Endodermal cell (in vitro differentiated cells): ENCODE measurements around the gene ATP6V0E1. TPM values are rescaled to one million over a fixed set of nuclear protein-coding genes. Genes with fewer than 3 reads are reported as not detected.

Experiments used
- DNase-seq: peaks from one replicate; pipeline ENCODE4 v3.0.0-alpha.2; 2017
- H3K27ac ChIP-seq: 2 replicates; pipeline ENCODE4 v1.5.1; 2013; ENCODE audit warnings: mild to moderate bottlenecking, low read depth, low read length, moderate library complexity
- H3K27me3 ChIP-seq: 2 replicates; pipeline ENCODE4 v1.6.1; 2013; ENCODE audit warnings: mild to moderate bottlenecking, low read length, moderate library complexity; ENCODE audit not compliant: insufficient read depth, control insufficient read depth, poor library complexity, severe bottlenecking
- H3K36me3 ChIP-seq: 2 replicates; pipeline ENCODE4 v1.7.0; 2013; ENCODE audit warnings: mild to moderate bottlenecking, low read length, moderate library complexity; ENCODE audit not compliant: control insufficient read depth, insufficient read depth
- H3K4me1 ChIP-seq: one replicate; pipeline ENCODE4 v1.7.0; 2013; ENCODE audit warnings: low read length; ENCODE audit not compliant: control insufficient read depth, insufficient read depth
- H3K4me3 ChIP-seq: 2 replicates; pipeline ENCODE4 v1.5.1; 2013; ENCODE audit warnings: mild to moderate bottlenecking, low read length, moderate library complexity
- H3K9ac ChIP-seq: 2 replicates; pipeline ENCODE4 v1.6.1; 2013; ENCODE audit warnings: mild to moderate bottlenecking, low read length, moderate library complexity; ENCODE audit not compliant: poor library complexity, severe bottlenecking; ENCODE audit errors: extremely low read depth
- H3K9me3 ChIP-seq: 2 replicates; pipeline ENCODE4 v1.6.1; 2013; ENCODE audit warnings: mild to moderate bottlenecking, low read length, moderate library complexity; ENCODE audit not compliant: control insufficient read depth
- H3K27ac Mint-ChIP-seq: 2 replicates; pipeline ENCODE4 v1.8.0; 2020; ENCODE audit warnings: mixed read lengths
- H3K27me3 Mint-ChIP-seq: 2 replicates; pipeline ENCODE4 v1.8.0; 2021; ENCODE audit warnings: mild to moderate bottlenecking, mixed read lengths; ENCODE audit not compliant: insufficient read depth
- H3K36me3 Mint-ChIP-seq: 2 replicates; pipeline ENCODE4 v1.8.0; 2020; ENCODE audit warnings: low read depth, mixed read lengths
- H3K4me1 Mint-ChIP-seq: 2 replicates; pipeline ENCODE4 v1.8.0; 2020; ENCODE audit warnings: mixed read lengths
- H3K4me3 Mint-ChIP-seq: 2 replicates; pipeline ENCODE4 v1.8.0; 2020; ENCODE audit warnings: mild to moderate bottlenecking, moderate library complexity, mixed read lengths
- H3K9me3 Mint-ChIP-seq: 2 replicates; pipeline ENCODE4 v1.8.0; 2020; ENCODE audit warnings: mild to moderate bottlenecking, mixed read lengths
- WGBS, 2 experiments: methylation state at CpG; one replicate each; pipeline versions ENCODE4 v1.1.5 to v1.1.7; 2013; ENCODE audit warnings: missing lambda C conversion rate in 2 of 2, mixed read lengths in 1 of 2; ENCODE audit not compliant: insufficient coverage in 1 of 2, insufficient read length in 1 of 2; 5-methylcytosine and 5-hydroxymethylcytosine counted together
- total RNA-seq, 2 donors: library from RNA; stranded (reverse); fragmentation: NEBNext Ultra II Directional in 1 of 2; extraction: Animal tissue kit (Norgen Biotek cat#: 25700) in 1 of 2; gene quantifications; 2 replicates in 1 of 2; 3 replicates in 1 of 2; pipeline ENCODE4 v1.2.1, GENCODE V29; 2021
- TF ChIP-seq, protein P1 (sequence below): fragments of 200-600 bp; sonication (generic); conservative IDR thresholded peaks from 2 replicates; pipeline ENCODE4 v1.5.0; 2021; ENCODE audit warnings: antibody characterized with exemption, mild to moderate bottlenecking

The ATP6V0E1 gene
- total RNA-seq, 2 donors from 2014 or later: 119 to 128 TPM

DNA sequence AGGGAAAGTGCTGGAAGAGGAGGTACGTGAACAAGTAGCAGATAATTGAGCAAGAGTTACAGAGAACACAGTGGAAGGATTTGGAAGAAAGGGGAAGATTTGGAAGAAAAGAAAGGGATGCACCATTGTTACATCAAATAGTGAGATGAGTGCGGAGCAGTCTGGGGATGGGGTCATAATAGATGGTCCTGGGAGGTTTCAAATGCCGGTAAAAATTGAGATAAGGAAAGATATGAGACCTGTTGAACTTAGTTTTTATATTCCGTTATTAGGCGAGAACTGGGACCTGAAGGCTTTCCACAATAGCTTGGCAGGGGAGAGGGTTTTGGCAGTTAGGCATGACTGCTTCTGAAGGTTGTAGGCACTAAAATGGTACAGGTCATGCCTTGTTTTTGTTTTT, 20.9 kb downstream of the ATP6V0E1 start:
- no peak for DNase-seq
- H3K27ac Mint-ChIP-seq: no peak overlapping the region
- H3K36me3 Mint-ChIP-seq: peaks cover 17% of the 10 kb centered on the region
- H3K9me3 ChIP-seq: no peaks in the 10 kb centered on the region
- H3K36me3 ChIP-seq: peaks cover 7% of the 10 kb centered on the region
- no peak overlapping the region for H3K4me3 Mint-ChIP-seq
- no peaks in the 10 kb centered on the region for H3K27me3 Mint-ChIP-seq
- no peaks in the 10 kb centered on the region for H3K27me3 ChIP-seq
- H3K4me1 Mint-ChIP-seq: peaks cover 7% of the 10 kb centered on the region
- TF ChIP-seq, protein P1, sequence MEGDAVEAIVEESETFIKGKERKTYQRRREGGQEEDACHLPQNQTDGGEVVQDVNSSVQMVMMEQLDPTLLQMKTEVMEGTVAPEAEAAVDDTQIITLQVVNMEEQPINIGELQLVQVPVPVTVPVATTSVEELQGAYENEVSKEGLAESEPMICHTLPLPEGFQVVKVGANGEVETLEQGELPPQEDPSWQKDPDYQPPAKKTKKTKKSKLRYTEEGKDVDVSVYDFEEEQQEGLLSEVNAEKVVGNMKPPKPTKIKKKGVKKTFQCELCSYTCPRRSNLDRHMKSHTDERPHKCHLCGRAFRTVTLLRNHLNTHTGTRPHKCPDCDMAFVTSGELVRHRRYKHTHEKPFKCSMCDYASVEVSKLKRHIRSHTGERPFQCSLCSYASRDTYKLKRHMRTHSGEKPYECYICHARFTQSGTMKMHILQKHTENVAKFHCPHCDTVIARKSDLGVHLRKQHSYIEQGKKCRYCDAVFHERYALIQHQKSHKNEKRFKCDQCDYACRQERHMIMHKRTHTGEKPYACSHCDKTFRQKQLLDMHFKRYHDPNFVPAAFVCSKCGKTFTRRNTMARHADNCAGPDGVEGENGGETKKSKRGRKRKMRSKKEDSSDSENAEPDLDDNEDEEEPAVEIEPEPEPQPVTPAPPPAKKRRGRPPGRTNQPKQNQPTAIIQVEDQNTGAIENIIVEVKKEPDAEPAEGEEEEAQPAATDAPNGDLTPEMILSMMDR: no peak
- H3K9ac ChIP-seq: no peak overlapping the region
- no peaks in the 10 kb centered on the region for H3K4me1 ChIP-seq
- H3K27ac ChIP-seq: no peak overlapping the region
- H3K4me3 ChIP-seq: no peak overlapping the region
- WGBS, 2 experiments: 95 to 97% methylated on average over 5 of the region's 5 CpGs
- no peaks in the 10 kb centered on the region for H3K9me3 Mint-ChIP-seq

DNA sequence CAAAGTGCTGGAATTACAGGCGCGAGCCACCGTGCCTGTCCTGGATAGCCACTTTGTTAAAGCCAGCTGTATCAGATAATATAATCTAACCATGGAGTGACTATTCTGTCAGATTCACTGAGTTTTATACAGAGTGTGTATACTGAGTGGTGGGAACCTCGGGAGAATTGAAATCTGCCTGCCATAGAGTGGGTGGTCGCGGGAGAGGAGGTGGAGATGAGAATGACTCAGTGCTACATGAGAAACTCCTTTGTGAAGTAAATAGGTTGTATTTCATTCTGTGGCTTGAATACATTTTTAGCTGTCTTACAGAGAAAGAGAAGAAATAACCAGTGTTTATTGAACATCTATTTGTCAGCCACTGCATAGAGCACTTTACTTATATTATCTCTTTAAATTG, 26.4 kb downstream of the ATP6V0E1 start:
- H3K4me3 ChIP-seq: no peak overlapping the region
- no peaks in the 10 kb centered on the region for H3K27me3 Mint-ChIP-seq
- H3K4me3 Mint-ChIP-seq: no peak overlapping the region
- H3K4me1 ChIP-seq: peaks cover 7% of the 10 kb centered on the region
- peak overlapping the region; percentile 50 for H3K27ac Mint-ChIP-seq
- no peak overlapping the region for H3K9ac ChIP-seq
- TF ChIP-seq, protein P1: no peak
- WGBS, 2 experiments: 77 to 78% methylated on average over 5 to 6 of the region's 6 CpGs
- peaks cover 13% of the 10 kb centered on the region for H3K36me3 Mint-ChIP-seq
- no peaks in the 10 kb centered on the region for H3K9me3 ChIP-seq
- peaks cover 23% of the 10 kb centered on the region for H3K36me3 ChIP-seq
- no peaks in the 10 kb centered on the region for H3K27me3 ChIP-seq
- H3K4me1 Mint-ChIP-seq: peaks cover 2% of the 10 kb centered on the region
- DNase-seq: no peak
- no peak overlapping the region for H3K27ac ChIP-seq
- no peaks in the 10 kb centered on the region for H3K9me3 Mint-ChIP-seq

DNA sequence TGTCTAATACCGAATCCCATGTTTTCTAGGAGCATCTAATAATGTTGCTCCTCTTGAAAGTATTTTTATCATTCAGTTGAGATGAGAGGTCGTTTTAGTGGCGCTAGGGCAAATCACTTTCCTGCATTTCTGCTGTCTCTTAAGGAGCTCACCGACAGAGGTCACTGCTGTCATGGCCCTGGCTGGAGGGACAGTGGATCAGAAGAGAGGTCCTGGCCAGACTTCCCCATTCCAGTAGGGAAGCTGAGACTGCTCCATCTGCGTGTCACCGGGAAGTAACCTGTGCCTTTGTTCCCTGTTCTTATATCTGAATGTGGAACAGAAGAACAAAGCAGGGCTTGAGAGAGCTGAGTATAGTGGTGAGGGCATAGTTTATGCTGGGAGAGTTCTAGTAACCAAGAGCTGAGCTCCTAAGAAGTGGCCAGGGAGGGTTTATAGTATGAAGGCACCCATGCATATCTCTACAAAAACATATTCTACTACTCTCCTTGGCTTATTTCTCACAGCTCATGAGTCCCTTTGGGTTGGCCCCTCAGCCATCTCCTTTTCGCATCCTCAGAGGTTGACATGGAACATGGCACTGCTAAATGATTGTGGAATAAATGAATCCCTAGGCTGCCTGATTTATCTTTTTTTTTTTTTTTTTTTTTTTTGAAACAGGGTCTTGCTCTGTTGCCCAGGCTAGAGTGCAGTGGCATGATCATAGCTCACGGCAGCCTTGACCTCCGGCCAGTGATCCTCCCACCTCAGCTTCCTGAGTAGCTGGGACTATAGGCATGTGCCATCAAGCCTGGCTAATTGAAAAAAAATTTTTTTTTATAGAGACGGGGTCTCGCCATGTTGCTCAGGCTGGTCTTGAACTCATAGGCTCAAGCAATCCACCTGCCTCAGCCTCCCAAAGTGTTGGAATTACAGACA, 27.2 kb downstream of the ATP6V0E1 start:
- Mint-ChIP-seq H3K27me3 (no peaks in the 10 kb centered on the region), H3K27ac (peak overlapping the region; percentile 54), H3K4me3 (no peak overlapping the region), H3K9me3 (no peaks in the 10 kb centered on the region), H3K36me3 (peaks cover 15% of the 10 kb centered on the region), H3K4me1 (peaks cover 9% of the 10 kb centered on the region)
- Histone ChIP-seq H3K9me3 (no peaks in the 10 kb centered on the region), H3K4me1 (peaks cover 10% of the 10 kb centered on the region), H3K27ac (no peak overlapping the region), H3K27me3 (no peaks in the 10 kb centered on the region), H3K9ac (no peak overlapping the region), H3K4me3 (no peak overlapping the region), H3K36me3 (peaks cover 18% of the 10 kb centered on the region)
- TF ChIP-seq, protein P1: peak; percentile 76
- DNase-seq: peak; percentile 87
- 81 to 84% methylated on average over 11 of the region's 11 CpGs for WGBS, 2 experiments
